ENCODE measurements around the gene MIEF2. TPM values are rescaled to one million over a fixed set of nuclear protein-coding genes. Genes with fewer than 3 reads are reported as not detected.
"Not testable (repeated sequence)": the region's sequence is repeated elsewhere in the genome, so short reads cannot be mapped to it uniquely, and the experiment has no call there.

The MIEF2 gene
- total RNA-seq: 10 to 100 TPM; 28.5 to 29.4 TPM
- polyA plus RNA-seq (ENCODE audit: insufficient read depth, low read depth, low replicate concordance): 7.5 TPM
- long read RNA-seq, donor 1, transcript MIEF2-201 (4 exons, 3,364 nt): major isoform, 8 of 48 reads
- long read RNA-seq, donor 1, partial matches to known transcripts: 36 of 48 reads
- long read RNA-seq, donor 1, other reads (novel, unspliced or antisense): 0 of 48 reads
- long read RNA-seq, donor 2, partial matches to known transcripts: 0 of 3 reads
- long read RNA-seq, donor 2, other reads (novel, unspliced or antisense): 0 of 3 reads

- intact Hi-C loops (cut with DNase I; ENCODE audit: low total_unique reads): loop anchor here (10.0 kb wide), 1 partner anchor 64 kb away; no protein-coding TSS in a partner anchor
Measured at GRCh38 chr17:18260332-18261145, at the start of gene MIEF2. Gene MIEF2 (plus strand): TSS chr17:18260662. CDS start chr17:18262721, 2,059 bp downstream.

GRCh38 chr17:18213666-18214270 is 46.7 kb upstream of the MIEF2 start:
- Histone ChIP-seq H3K9me3 (no peaks in the 10 kb centered on the region), H3K27me3 (no peaks in the 10 kb centered on the region), H3K4me3 (no peak overlapping the region), H3K4me1 (peaks cover 3% of the 10 kb centered on the region), H3K36me3 (ENCODE audit: low read depth, missing control alignments) (no peaks in the 10 kb centered on the region), H3K27ac (no peak overlapping the region)
- no peak for TF ChIP-seq CTCF (IDR thresholded peaks at IDR 0.05)
- TF ChIP-seq POLR2A (IDR thresholded peaks at IDR 0.05): no peak
- DNase-seq: no peak
- intact Hi-C loops (cut with DNase I; ENCODE audit: low total_unique reads): no loop called here
- 59 to 72% methylated on average over 7 of the region's 7 CpGs for WGBS, 2 donors

More at GRCh38 chr17:18260332-18261145, at the start of gene MIEF2:
- Histone ChIP-seq H3K27ac (peak within 1 kb of the TSS; percentile 77 to 89), H3K27me3 (no peaks in the 10 kb centered on the region), H3K4me1 (peaks cover 33% of the 10 kb centered on the region), H3K4me3 (peak within 1 kb of the TSS; percentile 80 to 83), H3K36me3 (ENCODE audit: low read depth, missing control alignments) (no peaks in the 10 kb centered on the region), H3K9me3 (no peaks in the 10 kb centered on the region)
- TF ChIP-seq CTCF (IDR thresholded peaks at IDR 0.05) (peak in 1 of 3 experiments; percentile 39), POLR2A (IDR thresholded peaks at IDR 0.05) (no peak)
- 0 to 1% methylated on average over 24 to 40 of the region's 72 CpGs for WGBS, 2 donors
- DNase-seq: peak; percentile 98

GRCh38 chr17:18216906-18217305 is 43.6 kb upstream of the MIEF2 start:
- intact Hi-C loops (cut with DNase I; ENCODE audit: low total_unique reads); H3K9me3 ChIP-seq; DNase-seq; H3K27ac ChIP-seq; H3K27me3 ChIP-seq; H3K4me1 ChIP-seq; H3K4me3 ChIP-seq; H3K36me3 ChIP-seq (ENCODE audit: low read depth, missing control alignments): not testable (repeated sequence)
- WGBS, 2 donors: 79 to 81% methylated on average over 11 of the region's 11 CpGs

DNA sequence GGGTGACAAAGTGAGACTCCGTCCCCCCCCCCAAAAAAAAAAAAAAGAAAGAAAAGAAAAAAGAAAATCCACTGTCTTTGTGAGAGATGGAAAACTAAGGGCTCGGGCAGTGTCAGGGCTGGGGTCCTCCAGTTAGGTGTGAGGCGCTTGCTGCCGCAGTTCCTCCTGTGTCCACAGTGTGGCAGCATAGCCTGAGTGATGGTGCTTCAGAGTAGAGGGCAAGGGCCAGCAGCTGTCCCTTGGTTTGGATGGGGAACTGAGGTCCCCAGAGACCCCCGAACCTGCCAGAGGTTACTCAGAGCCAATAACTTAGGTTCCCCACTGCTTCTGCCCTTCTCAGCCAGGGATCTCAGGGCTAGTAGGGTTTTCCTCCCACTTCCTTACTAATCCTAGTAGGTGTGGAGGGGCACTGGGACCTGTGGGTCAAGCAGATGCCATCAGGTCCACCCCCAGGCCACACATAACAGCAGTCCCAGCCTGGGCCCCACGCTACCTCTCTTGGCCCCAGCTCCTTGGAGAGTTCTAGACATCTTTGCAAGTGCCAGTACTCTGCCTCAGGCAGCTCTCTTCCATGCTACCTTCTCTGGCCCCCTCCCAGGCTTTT is 42.9 kb upstream of the MIEF2 start:
- no peak for TF ChIP-seq POLR2A (IDR thresholded peaks at IDR 0.05)
- peak; percentile 72 to 92 (median 88) for TF ChIP-seq CTCF (IDR thresholded peaks at IDR 0.05)
- WGBS, 2 donors: 34 to 36% methylated on average over 5 to 6 of the region's 6 CpGs

More for the DNA sequence above, 42.9 kb upstream of the MIEF2 start:
- peaks cover 8% of the 10 kb centered on the region for H3K4me1 ChIP-seq
- DNase-seq: peak; percentile 90
- no peaks in the 10 kb centered on the region for H3K36me3 ChIP-seq (ENCODE audit: low read depth, missing control alignments)
- no peak overlapping the region for H3K27ac ChIP-seq
- H3K9me3 ChIP-seq: no peaks in the 10 kb centered on the region
- no peak overlapping the region for H3K4me3 ChIP-seq
- intact Hi-C loops (cut with DNase I; ENCODE audit: low total_unique reads): no loop called here
- no peaks in the 10 kb centered on the region for H3K27me3 ChIP-seq
